HL-60 (cell line): Measurements from ENCODE around the gene SLC12A5.

Source experiments
- CTCF ChIP-seq: IDR thresholded peaks from one replicate; pipeline ENCODE4 v1.5.1; 2011; ENCODE audit warnings: low read length, control low read depth, inconsistent platforms; ENCODE audit not compliant: insufficient read depth
- REST ChIP-seq: IDR thresholded peaks from 2 replicates; pipeline ENCODE4 v1.6.1; 2012; ENCODE audit warnings: low read depth; ENCODE audit not compliant: insufficient replicate concordance

- TF ChIP-seq REST: no peak
- no peak for TF ChIP-seq CTCF
These were observed 47.8 kb upstream of the SLC12A5 start for GRCh38 chr20:45981261-45981660.
